Stomach (tissue), 9 donors: ENCODE data around the gene OSBPL2. TPM values are rescaled to one million over a fixed set of nuclear protein-coding genes. Genes with fewer than 3 reads are reported as not detected.

Experiments used
- DNase-seq, 2 donors: peaks; one replicate each; pipeline versions ENCODE4 v3.0.0 to v3.0.0-alpha.2; 2013 to 2019
- H3K27ac ChIP-seq, 5 donors: fragments of 200-600 bp in 4 of 5; sonication (generic) in 4 of 5; one replicate each; pipeline ENCODE4 v1.5.1; 2013 to 2019; ENCODE audit warnings: mild to moderate bottlenecking in 1 of 5, moderate library complexity in 1 of 5
- H3K27me3 ChIP-seq, 3 donors: fragments of 200-600 bp; sonication (generic); one replicate each; pipeline ENCODE4 v1.5.1; 2017 to 2019; ENCODE audit warnings: mixed run types in 1 of 3
- H3K36me3 ChIP-seq, 4 donors: fragments of 200-600 bp; sonication (generic); 1 replicate in 3 of 4; 2 replicates in 1 of 4; pipeline ENCODE4 v1.5.1; 2016 to 2019
- H3K4me1 ChIP-seq, 4 donors: fragments of 200-600 bp; sonication (generic); one replicate each; pipeline ENCODE4 v1.5.1; 2016 to 2019
- H3K4me3 ChIP-seq, 4 donors: fragments of 200-600 bp; sonication (generic) in 3 of 4; one replicate each; pipeline ENCODE4 v1.5.1; 2016 to 2019; ENCODE audit warnings: mild to moderate bottlenecking in 1 of 4
- H3K9me3 ChIP-seq, 4 donors: fragments of 200-600 bp; sonication (generic); one replicate each; pipeline ENCODE4 v1.5.1; 2016 to 2019
- CTCF ChIP-seq, 7 experiments: fragments of 450-650 bp in 4 of 7; fragments of 200-600 bp in 3 of 7; sonication (generic) in 3 of 7; IDR thresholded peaks; one replicate each; pipeline ENCODE4 v1.5.1; 2016 to 2019; ENCODE audit warnings: antibody characterized with exemption in 7 of 7, control low read depth in 2 of 7, mild to moderate bottlenecking in 1 of 7
- EP300 ChIP-seq: sonication (generic); formaldehyde crosslinking; IDR thresholded peaks from one replicate; pipeline ENCODE4 v1.6.1; 2017; ENCODE audit warnings: antibody characterized with exemption
- POLR2A ChIP-seq, 4 donors: fragments of 450-650 bp; IDR thresholded peaks; one replicate each; pipeline ENCODE4 v1.6.1; 2016; ENCODE audit warnings: antibody characterized with exemption in 4 of 4, control low read depth in 2 of 4, mild to moderate bottlenecking in 1 of 4, moderate library complexity in 1 of 4
- POLR2AphosphoS5 ChIP-seq, 3 donors: sonication (generic); formaldehyde crosslinking; IDR thresholded peaks; one replicate each; pipeline ENCODE4 v1.6.1; 2016; ENCODE audit warnings: antibody characterized with exemption in 3 of 3
- WGBS, 5 donors: extraction: QIAGEN DNeasy Blood & Tissue Kit in 3 of 5; methylation state at CpG; one replicate each; pipeline versions ENCODE4 v1.1.5 to v1.1.7; 2013 to 2018; 5-methylcytosine and 5-hydroxymethylcytosine counted together
- intact Hi-C: fragments of 100-400 bp; cut with DNase I; formaldehyde crosslinking; loops from one replicate; pipeline ENCODE4 v1.15.1; 2023; ENCODE audit warnings: low total_unique reads
- polyA plus RNA-seq, 3 donors: library from polyadenylated mRNA; stranded (reverse); fragments of 200-250 nt; gene quantifications; one replicate each; pipeline ENCODE4 v1.2.3, GENCODE V29; 2013
- total RNA-seq, 5 donors: library from RNA; depleted of rRNA; stranded (reverse); fragments of >200 nt; gene quantifications; one replicate each; pipeline versions ENCODE4 v1.1.0 to v1.2.3, GENCODE V29; 2014 to 2016
- donor health status: healthy with polysubstance abuse.
- donor health status: Bipolar disorder and iron deficiency.
- donor health status: healthy.

The OSBPL2 gene
- total and polyA plus RNA-seq, 8 donors, result 15.1 to 83.4 (median 36.7) TPM

GRCh38 chr20:62305765-62306413, 67.6 kb downstream of the OSBPL2 start:
- H3K9me3 ChIP-seq, result no peaks in the 10 kb centered on the region
- H3K36me3 ChIP-seq, result peaks cover 43 to 69% (median 67%) of the 10 kb centered on the region in 4 donors
- peak overlapping the region in 2 of 4 donors; percentile 79 to 86 for H3K4me3 ChIP-seq
- TF ChIP-seq POLR2AphosphoS5 (IDR thresholded peaks at IDR 0.05) (no peak), CTCF (IDR thresholded peaks at IDR 0.05) (no peak), EP300 (no peak), POLR2A (IDR thresholded peaks at IDR 0.05) (no peak)
- peaks cover 26 to 63% (median 40%) of the 10 kb centered on the region in 4 donors for H3K4me1 ChIP-seq
- H3K27ac ChIP-seq, result peak overlapping the region in 2 of 5 donors; percentile 4 to 12
- H3K27me3 ChIP-seq, result no peaks in the 10 kb centered on the region
- intact Hi-C loops, result no loop called here
- 69 to 81% (median 74%) methylated on average over 27 to 33 of the region's 33 CpGs for WGBS, 5 donors
- no peak for DNase-seq

- DNase-seq, result no peak
- Histone ChIP-seq H3K27me3 (no peaks in the 10 kb centered on the region), H3K27ac (peak overlapping the region in 1 of 5 donors; percentile 50), H3K4me3 (no peak overlapping the region), H3K36me3 (peaks cover 51 to 76% (median 75%) of the 10 kb centered on the region in 4 donors), H3K4me1 (peaks cover 26 to 60% (median 39%) of the 10 kb centered on the region in 4 donors), H3K9me3 (no peaks in the 10 kb centered on the region)
- 84 to 93% (median 86%) methylated on average over 16 to 27 of the region's 27 CpGs for WGBS, 5 donors
- intact Hi-C loops, result no loop called here
- TF ChIP-seq EP300, result no peak
- no peak for TF ChIP-seq POLR2AphosphoS5 (IDR thresholded peaks at IDR 0.05)
- TF ChIP-seq POLR2A (IDR thresholded peaks at IDR 0.05), result no peak
- TF ChIP-seq CTCF (IDR thresholded peaks at IDR 0.05), result no peak
These were observed 68.3 kb downstream of the OSBPL2 start for GRCh38 chr20:62306414-62307187.

- no peak for DNase-seq
These were observed 69.1 kb downstream of the OSBPL2 start for GRCh38 chr20:62307226-62308101.

More at GRCh38 chr20:62307226-62308101, 69.1 kb downstream of the OSBPL2 start:
- no peaks in the 10 kb centered on the region for H3K27me3 ChIP-seq
- H3K4me3 ChIP-seq, result no peak overlapping the region
- peak overlapping the region in 1 of 5 donors; percentile 50 for H3K27ac ChIP-seq
- 66 to 80% (median 75%) methylated on average over 36 to 42 of the region's 42 CpGs for WGBS, 5 donors
- peaks cover 26 to 52% (median 35%) of the 10 kb centered on the region in 4 donors for H3K4me1 ChIP-seq
- H3K36me3 ChIP-seq, result peaks cover 57 to 85% (median 83%) of the 10 kb centered on the region in 4 donors
- intact Hi-C loops, result no loop called here
- TF ChIP-seq CTCF (IDR thresholded peaks at IDR 0.05), result no peak
- TF ChIP-seq POLR2A (IDR thresholded peaks at IDR 0.05), result no peak
- no peak for TF ChIP-seq EP300
- TF ChIP-seq POLR2AphosphoS5 (IDR thresholded peaks at IDR 0.05), result no peak
- H3K9me3 ChIP-seq, result no peaks in the 10 kb centered on the region
